HG02938 (cell line): ENCODE results near the gene HDAC9.
A peak's percentile ranks its signal among the peaks of the same experiment; 100 is the strongest.

Experiments used
- ATAC-seq: cut with Tn5 transposase; IDR thresholded peaks from one replicate; pipeline ENCODE4 v1.9.1; 2021; ENCODE audit warnings: mild to moderate bottlenecking, moderate library complexity; ENCODE audit not compliant: unreplicated experiment

HDAC9 gene

DNA sequence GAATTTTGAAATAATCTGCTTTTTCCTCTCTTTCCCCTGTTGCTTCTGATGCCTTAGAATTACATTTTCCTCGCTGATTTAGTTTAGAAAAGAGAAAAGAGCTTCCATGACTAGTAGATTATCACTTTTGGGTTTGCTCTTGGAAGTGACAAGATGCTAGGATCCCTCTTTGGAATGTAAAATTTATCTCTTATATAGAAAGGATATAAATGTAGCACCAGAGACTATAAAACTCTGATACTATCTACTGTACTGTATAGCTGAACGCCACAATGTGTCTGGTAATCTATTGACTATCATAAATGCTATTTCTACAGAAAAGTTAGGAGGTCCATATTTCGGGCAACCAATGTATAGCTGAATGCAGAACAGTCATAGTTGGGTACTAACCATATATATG, 1.1 kb upstream of the HDAC9 start:
- ATAC-seq, result no peak

DNA sequence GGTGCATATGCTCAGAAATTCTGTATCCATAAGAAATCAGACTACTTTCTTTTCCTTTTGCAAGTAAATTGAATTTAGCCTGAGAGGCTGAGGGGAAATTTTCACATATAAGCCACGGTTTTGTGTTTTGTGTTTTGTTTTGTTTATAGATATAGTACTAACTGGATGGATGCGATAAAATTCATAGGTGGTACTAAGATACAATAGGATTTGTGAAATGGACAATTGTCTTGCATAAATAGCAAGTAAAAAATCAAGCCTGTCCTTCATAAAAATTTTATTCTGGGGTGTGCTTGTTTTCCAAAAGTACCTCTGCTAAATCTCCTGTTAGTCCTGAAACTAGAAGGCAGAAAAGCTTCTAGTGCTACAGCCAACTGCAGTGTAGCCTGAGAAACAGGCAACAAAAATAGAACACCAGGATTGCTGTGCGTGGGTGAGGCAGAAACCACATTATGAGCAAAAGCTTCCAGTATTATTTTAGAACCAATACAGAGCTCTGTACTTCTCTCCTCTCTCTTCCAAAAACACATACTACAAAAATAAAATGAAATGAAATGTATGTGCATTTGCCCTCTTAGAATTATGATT, 634 bp upstream of the HDAC9 start:
- ATAC-seq, result peak; percentile 32

DNA sequence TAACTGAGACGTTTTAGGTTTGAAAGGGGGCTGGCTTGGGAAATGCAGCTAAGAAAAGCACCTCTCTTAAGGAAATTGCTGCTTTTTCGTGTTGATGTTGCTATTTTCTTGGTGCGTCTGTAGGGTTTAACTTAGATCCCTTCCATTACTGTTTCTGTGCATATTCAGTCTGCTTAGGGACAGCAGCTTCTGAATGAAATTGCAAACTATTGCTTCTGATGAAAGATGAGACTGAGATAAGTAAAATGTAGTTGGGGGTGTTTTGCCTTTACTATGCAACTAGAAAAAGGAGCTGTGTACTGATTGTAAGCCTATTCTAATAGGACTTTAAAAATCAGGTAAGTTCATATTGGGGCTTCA, 772 bp downstream of the HDAC9 start:
- peak; percentile 4 for ATAC-seq

DNA sequence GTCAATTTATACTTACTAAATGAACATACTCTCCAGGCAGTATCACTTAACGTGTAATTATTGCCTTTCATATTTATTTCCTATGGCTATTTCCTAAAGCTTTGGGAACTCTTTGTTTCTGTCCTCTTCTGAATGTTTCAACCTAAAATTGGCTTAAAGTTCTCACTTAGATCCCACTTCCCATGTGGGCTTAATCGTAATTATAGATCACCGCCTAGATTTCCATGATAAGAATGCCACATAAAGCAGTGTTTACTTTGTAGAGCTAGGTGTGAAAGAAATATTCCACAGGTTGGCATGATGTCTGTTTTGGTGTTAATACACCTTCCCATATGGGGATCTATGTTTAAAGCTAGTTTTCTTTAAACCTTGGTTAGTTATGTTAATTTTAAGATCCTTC, 1.5 kb downstream of the HDAC9 start:
- no peak for ATAC-seq

DNA sequence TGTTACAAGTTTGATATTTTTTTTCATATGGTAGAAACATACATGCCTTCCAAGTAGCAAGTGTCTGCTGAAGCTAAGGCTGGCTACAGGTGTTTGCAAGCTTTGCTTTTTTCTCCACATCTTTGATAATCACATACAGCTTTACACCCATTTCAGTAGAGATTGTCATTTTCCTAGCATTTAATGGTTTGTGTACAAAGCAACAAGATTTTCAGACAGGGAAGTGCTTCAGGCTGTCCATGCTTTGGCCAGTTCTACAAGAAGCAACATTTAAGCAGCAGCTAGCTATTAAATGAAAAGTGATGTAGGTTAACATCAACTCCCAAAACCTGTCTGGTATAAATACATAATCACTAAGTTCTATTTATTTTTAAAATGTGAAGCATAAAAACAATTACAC, 2.3 kb downstream of the HDAC9 start:
- no peak for ATAC-seq

DNA sequence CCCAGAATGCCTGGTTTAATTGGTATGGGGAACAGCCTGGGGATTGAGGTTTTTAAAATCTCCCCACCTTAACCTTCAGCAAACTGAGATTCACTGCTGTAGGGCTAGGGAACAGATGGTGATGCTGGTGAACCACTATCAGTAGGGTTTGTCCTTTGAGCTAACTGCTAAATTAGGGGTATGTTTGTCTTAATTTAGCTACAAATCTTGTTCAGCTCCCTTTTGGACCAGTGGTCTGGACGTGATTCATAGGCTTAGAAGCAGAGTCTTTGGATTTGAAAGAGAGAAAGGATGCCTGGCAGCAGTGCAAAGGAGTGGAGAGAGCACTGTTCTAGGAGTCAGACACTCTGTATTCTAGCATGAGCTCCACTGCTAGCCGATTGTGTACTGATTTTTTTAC, 2.8 kb downstream of the HDAC9 start:
- no peak for ATAC-seq

DNA sequence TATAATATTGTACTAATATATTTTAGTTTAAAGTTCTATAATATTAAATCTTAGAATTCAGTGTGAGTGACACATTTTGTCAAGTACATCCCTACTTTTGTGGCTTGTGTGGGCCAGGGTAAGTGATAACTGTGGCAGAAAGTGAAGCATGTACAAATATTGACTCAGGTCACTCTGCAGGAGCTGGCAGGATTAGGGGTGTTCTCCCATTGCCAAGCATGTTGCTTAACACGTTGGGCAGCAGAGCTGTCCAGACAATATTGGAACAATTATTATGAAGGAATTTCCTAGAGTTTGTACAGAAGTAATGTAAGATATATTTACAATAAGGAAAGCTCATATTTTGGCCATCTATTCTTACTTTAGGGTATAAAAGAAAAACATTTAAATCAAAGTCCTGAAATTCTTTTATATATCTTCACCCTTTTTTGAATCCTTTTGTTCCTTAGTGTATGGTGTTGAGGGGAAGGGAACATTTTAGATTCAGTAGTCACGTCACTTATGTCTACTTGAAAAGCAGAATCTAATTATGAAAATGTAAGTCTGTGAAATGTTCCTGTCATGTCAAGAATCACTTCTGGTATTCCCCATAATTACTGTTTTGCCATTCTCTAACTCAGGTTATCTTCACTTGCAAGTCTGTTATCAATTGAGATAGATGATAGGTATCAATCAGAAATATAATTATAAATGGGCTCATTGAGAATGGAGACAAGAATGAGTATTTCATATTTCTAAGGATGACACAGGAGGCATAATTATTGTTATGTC, 4.0 kb downstream of the HDAC9 start:
- no peak for ATAC-seq

DNA sequence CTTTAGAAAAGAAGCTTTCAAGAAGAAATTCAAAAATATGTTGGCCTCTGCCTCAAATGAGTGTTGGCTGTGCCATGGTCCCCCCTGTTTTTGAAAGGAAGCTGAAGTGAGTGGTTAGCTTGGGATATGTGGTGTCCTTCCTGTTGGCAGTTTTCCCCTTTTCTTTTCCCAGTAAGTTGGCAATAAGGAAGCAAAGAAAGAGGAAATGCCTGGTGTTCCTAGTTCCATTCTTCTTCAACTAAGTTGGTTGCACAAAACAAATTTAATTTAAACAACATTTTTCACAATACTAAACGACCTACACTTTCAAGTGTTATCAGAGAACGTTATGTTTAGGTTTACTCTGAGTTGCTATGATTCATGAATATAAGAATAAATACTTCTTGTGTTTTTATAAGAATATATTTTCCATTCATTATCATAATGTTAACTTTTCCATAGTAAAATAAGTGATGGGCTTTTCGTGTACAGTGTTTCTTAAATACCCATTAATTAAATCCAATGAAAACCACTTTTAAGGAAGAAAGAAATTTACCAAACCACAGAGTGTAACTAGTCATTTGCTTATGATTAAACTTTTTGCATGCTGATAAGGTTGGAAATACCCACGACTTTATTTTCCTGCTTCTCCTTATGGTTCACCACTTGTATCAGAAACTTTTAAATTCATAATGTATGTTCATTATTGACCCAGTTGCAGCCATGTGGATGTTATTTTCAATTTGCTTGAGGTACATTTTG, 7.7 kb downstream of the HDAC9 start:
- ATAC-seq, result no peak

DNA sequence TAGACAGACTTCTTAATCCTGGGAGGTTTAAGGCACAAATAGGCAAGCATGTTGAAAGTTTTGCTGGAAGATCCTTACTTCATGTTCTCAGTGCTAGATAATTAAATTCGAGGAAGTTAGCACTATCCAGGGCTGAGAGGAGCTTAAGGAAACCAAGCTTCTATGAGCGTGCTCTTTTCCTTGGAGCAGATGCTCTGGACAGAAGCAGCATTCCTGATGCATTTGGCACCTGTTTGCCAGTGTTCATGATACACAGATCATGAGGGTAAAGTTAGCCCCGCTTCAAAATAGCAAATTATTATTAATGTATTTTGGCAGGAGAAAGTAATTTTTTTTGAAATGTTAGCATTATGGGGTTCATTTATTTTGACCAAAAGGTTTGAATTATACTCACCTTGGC, 9.4 kb downstream of the HDAC9 start:
- ATAC-seq, result no peak

DNA sequence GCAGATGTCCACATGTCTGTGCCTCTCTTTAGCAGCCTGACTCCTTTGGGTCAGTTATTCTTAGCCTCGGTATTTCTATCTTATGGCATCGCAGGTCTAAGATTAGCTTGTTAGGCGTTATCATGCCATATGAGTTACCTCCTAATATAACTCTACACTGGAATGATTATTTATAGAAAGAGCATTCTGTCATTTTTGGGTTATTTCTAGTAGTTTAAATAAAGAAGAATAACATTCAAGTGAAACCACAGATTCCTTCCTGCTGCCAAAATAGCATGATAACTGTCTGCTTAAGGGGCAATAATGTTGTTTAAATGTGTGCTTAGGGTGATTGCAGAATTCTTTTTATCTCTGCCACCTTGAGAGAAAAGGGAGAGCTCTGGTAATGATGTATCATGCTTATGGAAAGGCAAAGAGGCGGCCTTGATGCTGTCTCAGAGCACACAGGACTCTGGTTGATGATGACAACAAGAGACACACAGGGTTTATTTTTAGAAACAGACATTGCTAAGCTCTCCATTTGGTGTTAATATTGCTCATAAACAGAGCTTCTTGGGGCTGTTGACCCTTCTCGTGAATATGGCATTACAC, 10.4 kb downstream of the HDAC9 start:
- peak; percentile 48 for ATAC-seq

DNA sequence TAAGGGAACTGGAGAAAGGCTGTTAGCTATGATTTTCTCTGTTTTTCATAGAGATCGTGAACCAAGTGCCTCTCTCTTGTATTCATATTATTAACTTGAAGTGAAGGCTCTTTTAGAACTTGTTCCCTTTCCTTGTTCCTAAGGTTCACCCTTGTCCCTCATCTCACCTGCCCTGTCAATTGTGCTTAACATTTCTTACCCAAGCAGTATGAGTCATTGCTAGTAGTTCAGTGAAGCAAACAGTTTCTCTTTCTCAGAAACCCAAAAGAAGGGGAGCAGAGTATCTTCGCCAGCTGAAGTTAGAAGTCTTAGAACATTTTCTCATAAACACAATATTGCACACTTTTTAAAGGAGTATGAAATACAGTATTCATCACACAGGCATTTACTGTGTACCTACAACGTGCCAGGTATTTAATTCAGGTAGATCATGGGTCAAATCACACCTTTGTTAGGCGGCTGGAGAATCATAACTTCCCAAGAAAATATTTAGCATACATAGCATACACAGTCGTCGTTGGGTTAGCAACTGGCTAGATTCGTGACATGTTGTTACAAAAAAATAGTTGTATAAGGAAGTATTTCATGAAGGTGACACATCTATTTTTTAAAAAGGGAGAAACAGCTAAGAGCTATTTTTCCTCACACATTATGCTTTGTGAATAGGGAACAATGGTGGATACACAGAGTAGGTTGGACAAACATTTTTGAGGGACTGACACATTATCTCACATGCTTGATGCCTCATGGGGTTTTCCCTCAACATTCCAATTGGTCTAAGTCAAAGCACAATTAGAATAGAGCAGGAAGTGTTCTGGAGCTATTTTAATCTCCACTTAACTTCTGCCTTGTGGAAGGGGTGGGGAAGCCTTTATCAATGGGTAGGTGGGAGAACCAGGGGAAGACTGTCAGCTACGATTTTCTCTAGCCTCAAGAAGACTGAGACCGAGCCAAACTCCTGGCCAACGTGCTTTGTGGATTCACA, 13.2 kb downstream of the HDAC9 start:
- peak; percentile 90 for ATAC-seq

DNA sequence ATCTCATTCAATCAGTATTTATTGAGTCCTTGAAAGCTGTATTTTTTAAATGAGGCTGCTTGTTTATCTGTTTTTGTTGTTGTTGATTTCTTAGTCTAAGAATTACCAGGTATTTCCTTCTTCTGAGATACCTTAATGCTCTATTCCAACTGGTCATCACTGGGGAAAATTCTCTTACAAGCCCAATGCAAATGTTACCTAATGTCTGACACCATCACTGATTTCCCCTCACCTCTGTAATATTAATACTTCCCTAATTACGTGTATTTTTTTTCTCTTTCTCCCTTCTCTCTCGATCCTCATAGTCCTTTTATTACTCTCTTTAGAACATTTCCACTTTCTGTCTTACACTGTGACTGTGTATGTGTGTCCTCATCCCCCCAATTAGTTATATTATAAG, 13.9 kb downstream of the HDAC9 start:
- no peak for ATAC-seq

DNA sequence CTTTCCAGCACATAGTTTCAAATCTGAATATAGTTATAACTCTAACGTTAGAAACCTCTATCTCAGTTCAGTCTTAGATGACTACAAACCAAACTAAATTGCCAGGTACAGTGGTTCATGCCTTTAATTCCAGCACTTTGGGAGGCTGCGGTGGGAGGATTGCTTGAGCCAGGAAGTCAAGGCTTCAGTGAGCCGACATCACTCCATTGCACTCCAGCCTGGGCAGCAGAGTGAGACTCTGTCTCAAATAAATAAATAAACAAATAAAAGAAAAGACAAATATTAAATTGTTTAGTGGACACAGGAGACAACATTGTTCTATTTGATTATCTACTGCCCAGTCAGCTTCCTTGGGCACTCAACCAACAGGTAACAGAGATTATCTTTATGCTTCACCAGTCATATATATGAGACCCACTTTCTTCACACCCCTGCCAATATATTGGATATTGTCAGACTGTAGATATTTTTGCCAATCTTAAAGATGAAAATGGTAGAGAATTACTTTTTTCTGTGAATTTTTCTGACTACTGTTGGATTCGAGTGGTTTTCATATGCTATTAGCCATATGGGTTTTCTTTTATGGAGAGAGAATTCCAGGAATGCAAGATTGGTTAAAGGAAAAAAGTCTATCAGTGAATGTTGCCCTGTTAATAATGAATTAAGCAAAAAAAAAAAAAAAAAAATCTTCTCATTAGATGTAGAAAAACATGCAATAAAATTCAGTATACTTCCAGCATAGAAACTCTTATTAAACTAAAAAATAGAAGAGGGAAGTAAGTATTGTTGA, 16.0 kb downstream of the HDAC9 start:
- no peak for ATAC-seq

DNA sequence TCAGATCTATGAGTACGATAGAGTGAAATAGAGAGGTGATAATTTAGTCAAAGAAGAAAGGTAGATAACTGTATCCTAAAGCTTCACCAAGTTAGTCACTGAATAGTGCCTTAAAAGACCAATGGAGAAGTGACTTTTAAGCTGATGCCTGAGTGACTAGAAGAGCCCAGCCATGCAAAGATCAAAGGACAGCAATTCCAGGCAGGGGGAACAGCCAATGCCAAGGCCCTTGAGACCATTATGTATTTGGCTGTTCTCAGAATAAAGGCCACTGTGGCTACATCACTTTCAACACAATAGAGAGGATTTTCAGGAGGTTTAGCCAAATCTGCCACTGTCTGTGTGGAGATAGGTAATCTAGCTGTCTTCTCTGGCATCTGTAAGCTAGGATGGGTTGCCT, 17.8 kb downstream of the HDAC9 start:
- ATAC-seq, result no peak

DNA sequence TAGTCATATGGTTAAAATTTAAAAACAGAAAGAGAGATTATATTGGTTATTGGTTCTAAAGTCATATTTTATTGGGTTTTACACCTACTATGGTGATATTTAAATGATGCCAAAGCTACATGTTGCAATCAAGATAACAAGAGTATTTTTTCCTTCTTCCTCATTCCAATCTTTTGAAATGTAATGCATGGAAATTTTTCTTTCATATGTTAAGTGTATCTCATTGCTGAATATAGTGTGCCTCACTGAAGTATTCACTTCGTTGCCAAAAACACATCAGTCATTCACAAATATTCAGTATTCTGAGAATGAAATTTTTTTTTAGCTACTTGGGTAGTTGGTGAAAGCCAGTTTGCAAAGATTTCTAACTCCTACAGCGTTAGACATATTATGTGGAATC, 19.5 kb downstream of the HDAC9 start:
- ATAC-seq, result no peak

DNA sequence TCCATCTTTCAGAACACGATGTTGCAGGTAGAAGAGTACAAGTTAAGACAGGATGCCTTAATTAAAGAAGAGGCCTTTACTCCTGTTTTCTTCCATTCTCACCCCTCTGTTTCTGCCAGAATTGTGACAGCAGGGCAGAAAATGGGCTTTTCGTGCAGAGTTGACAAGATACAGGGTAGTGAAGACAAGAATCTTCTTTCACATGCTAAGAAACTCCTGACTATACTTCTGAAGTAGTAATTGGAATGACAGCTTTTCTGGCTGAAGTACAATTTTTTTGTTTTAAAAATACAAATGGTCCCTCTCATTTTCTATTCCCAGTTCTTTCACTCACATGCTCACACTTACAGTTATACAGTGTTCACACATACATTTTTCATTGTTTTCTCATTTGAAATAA, 22.1 kb downstream of the HDAC9 start:
- ATAC-seq, result no peak

DNA sequence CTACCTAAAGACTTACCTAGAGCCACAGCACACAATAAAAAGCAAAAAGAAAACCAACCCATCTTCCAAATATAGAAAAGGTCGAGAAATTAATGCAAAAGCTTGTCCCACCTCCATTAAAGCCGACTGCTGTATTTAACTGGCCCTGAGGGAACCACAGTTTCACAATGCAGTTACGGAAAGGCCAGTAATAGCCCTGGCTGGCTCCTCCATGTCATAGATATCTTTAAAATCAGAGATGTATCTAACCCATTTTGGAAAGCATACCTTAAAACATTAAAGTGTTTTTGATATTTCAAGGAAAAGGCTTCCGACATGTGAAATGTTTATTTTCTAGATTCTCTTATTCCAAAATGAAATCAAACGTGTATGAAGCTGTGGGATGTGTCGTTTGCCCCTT, 23.0 kb downstream of the HDAC9 start:
- ATAC-seq, result no peak

DNA sequence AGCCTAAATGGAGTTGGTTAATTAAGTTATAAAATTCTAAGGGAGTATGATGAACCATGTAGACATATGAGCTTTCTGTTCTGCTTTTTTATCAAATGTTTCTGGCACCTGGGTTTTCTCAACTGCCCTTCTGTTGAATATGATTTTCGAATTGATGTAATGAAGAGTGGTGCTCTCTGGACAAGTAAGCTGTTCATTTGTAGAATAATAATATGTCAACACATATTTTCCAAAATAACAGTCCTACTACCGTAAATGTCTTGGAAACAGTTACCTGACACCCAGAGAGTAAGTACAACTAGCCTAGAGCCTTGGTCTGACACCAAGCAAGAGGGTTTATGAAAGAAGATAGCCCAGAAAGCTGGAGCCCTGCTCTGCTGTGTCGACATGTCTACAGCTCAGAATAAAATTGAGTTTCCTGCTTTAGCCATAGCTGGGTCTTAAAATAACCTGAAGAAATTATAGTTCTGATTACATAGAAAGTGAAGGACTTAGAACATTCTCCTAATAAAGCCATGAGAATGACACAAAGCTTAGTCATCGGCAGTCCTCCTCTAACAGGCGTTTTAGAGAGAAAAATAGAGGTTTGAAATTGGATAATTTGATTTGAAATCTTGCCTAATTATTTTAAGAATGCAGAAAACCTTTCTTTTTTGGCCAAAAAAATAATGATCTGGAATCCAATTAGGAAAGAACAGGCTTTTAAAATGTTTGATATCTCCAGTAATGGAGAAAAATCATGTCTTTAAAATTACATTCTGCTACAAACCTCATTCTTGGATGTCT, 25.1 kb downstream of the HDAC9 start:
- ATAC-seq, result peak; percentile 72

DNA sequence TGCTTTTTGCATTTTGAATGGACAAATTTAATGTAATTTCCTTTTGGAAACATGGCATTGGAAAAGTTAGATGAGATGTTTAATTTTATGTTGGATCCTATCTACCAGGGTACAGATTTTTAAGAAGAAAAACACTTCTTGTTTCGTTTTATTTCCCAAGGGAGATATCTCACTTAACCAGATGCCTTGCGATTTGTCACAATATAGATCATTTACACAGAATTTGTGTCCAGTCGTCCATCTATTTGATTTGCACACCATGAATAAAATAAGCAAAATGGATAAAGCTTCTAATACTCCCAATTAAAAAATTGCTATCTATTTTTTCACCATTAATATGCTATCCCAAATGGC, 25.7 kb downstream of the HDAC9 start:
- no peak for ATAC-seq
